ENCODE measurements around the gene ARGLU1.

Gene ARGLU1

GRCh38 chr13:106548064-106548696, 19.8 kb downstream of the ARGLU1 start:
- no peak overlapping the region for H3K4ac ChIP-seq (ENCODE audit: low read depth, low read length)
- DNase-seq: no peak
- no peak overlapping the region for H3K9ac ChIP-seq (ENCODE audit: low read length)
- no peak overlapping the region for H3K14ac ChIP-seq (ENCODE audit: low read length)
- H3K27me3 ChIP-seq (ENCODE audit: insufficient read depth, low read length): no peaks in the 10 kb centered on the region
- peaks cover 2 to 7% of the 10 kb centered on the region in 2 experiments for H3K36me3 ChIP-seq (ENCODE audit: control insufficient read depth in 1 of 2, insufficient read depth in 2 of 2, low read length in 2 of 2)
- H3K18ac ChIP-seq (ENCODE audit: low read length): no peak overlapping the region
- H4K91ac ChIP-seq (ENCODE audit: low read depth, low read length): no peak overlapping the region
- no peak overlapping the region for H4K12ac ChIP-seq (ENCODE audit: low read depth, low read length)
- H3K79me2 ChIP-seq (ENCODE audit: control insufficient read depth, insufficient read depth, low read length, poor library complexity): peaks cover 1% of the 10 kb centered on the region
- H2BK120ac ChIP-seq (ENCODE audit: insufficient read depth, low read length, poor library complexity): no peak overlapping the region
- H4K8ac ChIP-seq (ENCODE audit: low read depth, low read length): no peak overlapping the region
- no peak overlapping the region for H2AFZ ChIP-seq (ENCODE audit: insufficient read depth, low read length, poor library complexity)
- no peak overlapping the region for H3K4me3 ChIP-seq (ENCODE audit: low read depth, low read length)
- no peak overlapping the region for H2BK12ac ChIP-seq (ENCODE audit: low read length)
- no peak overlapping the region for H2AK5ac ChIP-seq (ENCODE audit: low read length)
- no peak overlapping the region for H2BK5ac ChIP-seq (ENCODE audit: low read depth, low read length, poor library complexity)
- no CpG with 5 or more reads among the region's 3 CpGs for WGBS (ENCODE audit: extremely low coverage, insufficient coverage, insufficient read length)
- H3K23ac ChIP-seq (ENCODE audit: low read length): no peak overlapping the region
- H3K4me1 ChIP-seq (ENCODE audit: control insufficient read depth in 1 of 2, insufficient read depth in 2 of 2, low read length in 2 of 2): no peaks in the 10 kb centered on the region
- H3K9me3 ChIP-seq (ENCODE audit: insufficient read depth, low read depth, low read length): no peaks in the 10 kb centered on the region
- no peak overlapping the region for H3K4me2 ChIP-seq (ENCODE audit: low read length)
- no peak overlapping the region for H3K27ac ChIP-seq (ENCODE audit: low read depth, low read length)
- no peaks in the 10 kb centered on the region for H3K79me1 ChIP-seq (ENCODE audit: low read length)

GRCh38 chr13:106541826-106542225, 26.1 kb downstream of the ARGLU1 start:
- H2AK5ac ChIP-seq (ENCODE audit: low read length): no peak overlapping the region
- peaks cover 0 to 2% of the 10 kb centered on the region in 2 experiments for H3K36me3 ChIP-seq (ENCODE audit: control insufficient read depth in 1 of 2, insufficient read depth in 2 of 2, low read length in 2 of 2)
- no peak overlapping the region for H3K4me2 ChIP-seq (ENCODE audit: low read length)
- H4K91ac ChIP-seq (ENCODE audit: low read depth, low read length): no peak overlapping the region
- no peaks in the 10 kb centered on the region for H3K9me3 ChIP-seq (ENCODE audit: insufficient read depth, low read depth, low read length)
- no peak overlapping the region for H2BK12ac ChIP-seq (ENCODE audit: low read length)
- no peak overlapping the region for H3K23ac ChIP-seq (ENCODE audit: low read length)
- no peaks in the 10 kb centered on the region for H3K4me1 ChIP-seq (ENCODE audit: control insufficient read depth in 1 of 2, insufficient read depth in 2 of 2, low read length in 2 of 2)
- no peak for DNase-seq
- H3K9ac ChIP-seq (ENCODE audit: low read length): no peak overlapping the region
- H3K27me3 ChIP-seq (ENCODE audit: insufficient read depth, low read length): no peaks in the 10 kb centered on the region
- H3K4me3 ChIP-seq (ENCODE audit: low read depth, low read length): no peak overlapping the region
- WGBS (ENCODE audit: extremely low coverage, insufficient coverage, insufficient read length): no CpG with 5 or more reads among the region's 1 CpG
- no peak overlapping the region for H4K8ac ChIP-seq (ENCODE audit: low read depth, low read length)
- H3K18ac ChIP-seq (ENCODE audit: low read length): no peak overlapping the region
- H3K14ac ChIP-seq (ENCODE audit: low read length): no peak overlapping the region
- H2BK5ac ChIP-seq (ENCODE audit: low read depth, low read length, poor library complexity): no peak overlapping the region
- no peak overlapping the region for H4K12ac ChIP-seq (ENCODE audit: low read depth, low read length)
- H3K79me1 ChIP-seq (ENCODE audit: low read length): no peaks in the 10 kb centered on the region
- H2BK120ac ChIP-seq (ENCODE audit: insufficient read depth, low read length, poor library complexity): no peak overlapping the region
- H3K79me2 ChIP-seq (ENCODE audit: control insufficient read depth, insufficient read depth, low read length, poor library complexity): no peaks in the 10 kb centered on the region
- no peak overlapping the region for H3K27ac ChIP-seq (ENCODE audit: low read depth, low read length)
- no peak overlapping the region for H3K4ac ChIP-seq (ENCODE audit: low read depth, low read length)
- no peak overlapping the region for H2AFZ ChIP-seq (ENCODE audit: insufficient read depth, low read length, poor library complexity)

GRCh38 chr13:106540613-106541012, 27.3 kb downstream of the ARGLU1 start:
- Histone ChIP-seq H4K8ac (ENCODE audit: low read depth, low read length) (no peak overlapping the region), H3K79me2 (ENCODE audit: control insufficient read depth, insufficient read depth, low read length, poor library complexity) (no peaks in the 10 kb centered on the region), H3K18ac (ENCODE audit: low read length) (no peak overlapping the region), H2BK5ac (ENCODE audit: low read depth, low read length, poor library complexity) (no peak overlapping the region), H4K12ac (ENCODE audit: low read depth, low read length) (no peak overlapping the region), H3K9me3 (ENCODE audit: insufficient read depth, low read depth, low read length) (no peaks in the 10 kb centered on the region), H3K4me1 (ENCODE audit: control insufficient read depth in 1 of 2, insufficient read depth in 2 of 2, low read length in 2 of 2) (peaks cover 4% of the 10 kb centered on the region in 2 experiments), H3K9ac (ENCODE audit: low read length) (no peak overlapping the region), H4K91ac (ENCODE audit: low read depth, low read length) (no peak overlapping the region), H2AFZ (ENCODE audit: insufficient read depth, low read length, poor library complexity) (no peak overlapping the region), H3K27ac (ENCODE audit: low read depth, low read length) (no peak overlapping the region), H3K4ac (ENCODE audit: low read depth, low read length) (no peak overlapping the region), H3K4me2 (ENCODE audit: low read length) (no peak overlapping the region), H2BK12ac (ENCODE audit: low read length) (no peak overlapping the region), H3K14ac (ENCODE audit: low read length) (no peak overlapping the region), H3K4me3 (ENCODE audit: low read depth, low read length) (no peak overlapping the region), H3K27me3 (ENCODE audit: insufficient read depth, low read length) (no peaks in the 10 kb centered on the region), H2AK5ac (ENCODE audit: low read length) (no peak overlapping the region), H2BK120ac (ENCODE audit: insufficient read depth, low read length, poor library complexity) (no peak overlapping the region), H3K79me1 (ENCODE audit: low read length) (peaks cover 4% of the 10 kb centered on the region), H3K36me3 (ENCODE audit: control insufficient read depth in 1 of 2, insufficient read depth in 2 of 2, low read length in 2 of 2) (peaks cover 0 to 2% of the 10 kb centered on the region in 2 experiments), H3K23ac (ENCODE audit: low read length) (no peak overlapping the region)
- DNase-seq: no peak
- WGBS (ENCODE audit: extremely low coverage, insufficient coverage, insufficient read length): no CpG with 5 or more reads among the region's 4 CpGs

GRCh38 chr13:106537521-106537920, 30.4 kb downstream of the ARGLU1 start:
- H3K4ac ChIP-seq (ENCODE audit: low read depth, low read length): no peak overlapping the region
- no peak overlapping the region for H3K4me2 ChIP-seq (ENCODE audit: low read length)
- no peak overlapping the region for H4K12ac ChIP-seq (ENCODE audit: low read depth, low read length)
- H2BK12ac ChIP-seq (ENCODE audit: low read length): no peak overlapping the region
- no peak overlapping the region for H4K91ac ChIP-seq (ENCODE audit: low read depth, low read length)
- no peak overlapping the region for H2AFZ ChIP-seq (ENCODE audit: insufficient read depth, low read length, poor library complexity)
- H2AK5ac ChIP-seq (ENCODE audit: low read length): no peak overlapping the region
- no peaks in the 10 kb centered on the region for H3K36me3 ChIP-seq (ENCODE audit: control insufficient read depth in 1 of 2, insufficient read depth in 2 of 2, low read length in 2 of 2)
- H3K4me1 ChIP-seq (ENCODE audit: control insufficient read depth in 1 of 2, insufficient read depth in 2 of 2, low read length in 2 of 2): peaks cover 4% of the 10 kb centered on the region in 2 experiments
- H2BK120ac ChIP-seq (ENCODE audit: insufficient read depth, low read length, poor library complexity): no peak overlapping the region
- H3K9ac ChIP-seq (ENCODE audit: low read length): no peak overlapping the region
- peaks cover 17% of the 10 kb centered on the region for H3K79me2 ChIP-seq (ENCODE audit: control insufficient read depth, insufficient read depth, low read length, poor library complexity)
- H2BK5ac ChIP-seq (ENCODE audit: low read depth, low read length, poor library complexity): no peak overlapping the region
- no peak for DNase-seq
- no peak overlapping the region for H3K4me3 ChIP-seq (ENCODE audit: low read depth, low read length)
- no peaks in the 10 kb centered on the region for H3K9me3 ChIP-seq (ENCODE audit: insufficient read depth, low read depth, low read length)
- peaks cover 19% of the 10 kb centered on the region for H3K79me1 ChIP-seq (ENCODE audit: low read length)
- H3K27me3 ChIP-seq (ENCODE audit: insufficient read depth, low read length): no peaks in the 10 kb centered on the region
- H3K27ac ChIP-seq (ENCODE audit: low read depth, low read length): no peak overlapping the region
- H3K18ac ChIP-seq (ENCODE audit: low read length): no peak overlapping the region
- H3K23ac ChIP-seq (ENCODE audit: low read length): no peak overlapping the region
- WGBS (ENCODE audit: extremely low coverage, insufficient coverage, insufficient read length): no CpG with 5 or more reads among the region's 3 CpGs
- no peak overlapping the region for H3K14ac ChIP-seq (ENCODE audit: low read length)
- no peak overlapping the region for H4K8ac ChIP-seq (ENCODE audit: low read depth, low read length)

Measured in trophoblast cell (in vitro differentiated cells and primary cell).